Measurements from ENCODE around the gene MGAT5.

Gene MGAT5

DNA sequence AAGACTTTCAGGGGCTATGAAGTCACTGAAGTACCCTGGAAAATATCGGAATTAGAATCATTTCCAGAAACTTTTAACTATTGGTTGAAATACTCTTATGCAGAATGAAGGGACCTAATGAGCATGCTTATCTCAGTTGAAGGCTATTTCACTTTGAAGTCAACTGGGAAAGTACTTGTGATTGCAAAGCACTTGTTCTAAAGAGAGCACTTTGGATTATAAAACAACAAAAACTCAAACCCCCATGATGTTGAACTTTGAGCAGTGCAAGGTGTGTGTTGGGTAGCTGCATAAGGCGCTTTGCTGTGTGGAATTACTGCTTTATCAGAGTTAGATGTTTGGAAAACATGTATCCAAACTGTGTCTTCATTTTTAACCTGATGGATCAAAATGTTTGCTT is 12.0 kb upstream of the MGAT5 start:
- no peak for DNase-seq (ENCODE audit: extremely low spot score)
- POLR2A ChIA-PET, result no interaction called here
- TF ChIP-seq, protein P1, sequence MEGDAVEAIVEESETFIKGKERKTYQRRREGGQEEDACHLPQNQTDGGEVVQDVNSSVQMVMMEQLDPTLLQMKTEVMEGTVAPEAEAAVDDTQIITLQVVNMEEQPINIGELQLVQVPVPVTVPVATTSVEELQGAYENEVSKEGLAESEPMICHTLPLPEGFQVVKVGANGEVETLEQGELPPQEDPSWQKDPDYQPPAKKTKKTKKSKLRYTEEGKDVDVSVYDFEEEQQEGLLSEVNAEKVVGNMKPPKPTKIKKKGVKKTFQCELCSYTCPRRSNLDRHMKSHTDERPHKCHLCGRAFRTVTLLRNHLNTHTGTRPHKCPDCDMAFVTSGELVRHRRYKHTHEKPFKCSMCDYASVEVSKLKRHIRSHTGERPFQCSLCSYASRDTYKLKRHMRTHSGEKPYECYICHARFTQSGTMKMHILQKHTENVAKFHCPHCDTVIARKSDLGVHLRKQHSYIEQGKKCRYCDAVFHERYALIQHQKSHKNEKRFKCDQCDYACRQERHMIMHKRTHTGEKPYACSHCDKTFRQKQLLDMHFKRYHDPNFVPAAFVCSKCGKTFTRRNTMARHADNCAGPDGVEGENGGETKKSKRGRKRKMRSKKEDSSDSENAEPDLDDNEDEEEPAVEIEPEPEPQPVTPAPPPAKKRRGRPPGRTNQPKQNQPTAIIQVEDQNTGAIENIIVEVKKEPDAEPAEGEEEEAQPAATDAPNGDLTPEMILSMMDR (IDR thresholded peaks at IDR 0.05; ENCODE audit: control extremely low read depth, extremely low read depth, low read depth, missing control alignments), result no peak
- CTCF ChIA-PET, result interaction anchor here (1.4 to 5.5 kb wide), 4 partner anchors 12 to 123 kb away, joined by 4 to 90 read pairs (median 30); partner anchors contain the start of gene MGAT5

DNA sequence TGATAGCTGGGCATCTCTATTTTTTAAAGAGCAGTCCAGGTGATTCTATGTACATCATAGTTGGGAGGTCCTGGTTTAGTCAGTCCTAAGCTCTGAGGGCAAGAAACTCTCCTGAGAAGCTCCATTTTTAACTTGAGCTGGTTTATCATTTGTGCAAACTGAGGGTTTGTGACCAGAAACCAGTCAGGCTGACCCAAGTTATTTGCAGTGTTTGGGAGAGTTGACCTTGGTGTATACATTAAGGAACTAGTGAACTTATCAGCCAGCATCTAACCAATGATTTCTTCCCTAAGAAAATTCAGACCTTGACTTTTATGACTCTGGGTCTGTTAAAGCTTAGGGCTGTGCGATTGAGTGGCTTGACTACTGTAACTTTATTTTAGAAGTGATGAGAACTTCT is 10.6 kb upstream of the MGAT5 start:
- ChIA-PET CTCF (interaction anchor here (0.7 to 5.5 kb wide), 22 partner anchors 11 to 359 kb away, joined by 3 to 126 read pairs (median 4); partner anchors contain the start of gene MGAT5), POLR2A (no interaction called here)
- TF ChIP-seq, protein P1 (IDR thresholded peaks at IDR 0.05; ENCODE audit: control extremely low read depth, extremely low read depth, low read depth, missing control alignments), result no peak
- no peak for DNase-seq (ENCODE audit: extremely low spot score)

- POLR2A ChIA-PET, result no interaction called here
- TF ChIP-seq, protein P1 (IDR thresholded peaks at IDR 0.05; ENCODE audit: control extremely low read depth, extremely low read depth, low read depth, missing control alignments), result no peak
- CTCF ChIA-PET, result interaction anchor here (0.9 to 5.5 kb wide), 25 partner anchors 10 to 360 kb away, joined by 3 to 126 read pairs (median 6); partner anchors contain the start of gene MGAT5
- no peak for DNase-seq (ENCODE audit: extremely low spot score)
These were observed 9.8 kb upstream of the MGAT5 start for GRCh38 chr2:134244086-134244485.

GRCh38 chr2:134244587-134244986 is 9.3 kb upstream of the MGAT5 start:
- TF ChIP-seq, protein P1 (IDR thresholded peaks at IDR 0.05; ENCODE audit: control extremely low read depth, extremely low read depth, low read depth, missing control alignments), result peak; percentile 48
- ChIA-PET CTCF (interaction anchor here (0.9 to 5.5 kb wide), 40 partner anchors 9 to 361 kb away, joined by 3 to 126 read pairs (median 5); partner anchors contain the start of gene MGAT5), POLR2A (no interaction called here)
- DNase-seq (ENCODE audit: extremely low spot score), result no peak

DNA sequence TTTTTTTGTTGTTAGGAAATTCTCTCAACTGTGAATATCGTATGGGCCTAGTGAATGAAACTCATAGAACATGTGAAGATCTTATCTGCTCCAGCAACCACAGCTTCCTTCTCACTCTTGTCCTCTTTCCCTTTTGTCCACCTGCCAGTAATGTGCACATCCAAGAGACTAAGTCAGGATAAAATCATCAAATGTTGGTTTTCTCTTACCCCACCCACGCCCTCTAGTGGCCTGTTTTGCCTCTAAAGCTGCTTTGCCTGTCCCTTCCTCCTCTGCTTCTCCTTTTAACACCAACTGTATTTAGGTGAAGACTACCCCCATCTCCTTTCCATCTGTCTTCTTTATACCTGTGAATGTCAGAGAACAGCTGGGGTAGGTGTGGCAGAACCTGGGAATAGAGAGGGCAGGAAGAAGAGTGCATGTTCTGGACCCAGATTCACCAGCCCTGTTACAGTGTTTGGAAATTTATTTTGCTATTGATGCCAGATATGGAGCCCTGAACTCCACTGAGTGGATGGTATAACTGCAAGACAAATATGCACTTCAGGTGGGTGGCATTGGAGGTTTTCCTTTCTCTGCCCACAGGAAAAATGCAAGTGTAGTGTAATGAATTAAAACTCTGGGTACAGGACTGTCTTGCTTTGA is 8.4 kb upstream of the MGAT5 start:
- DNase-seq (ENCODE audit: extremely low spot score), result no peak
- ChIA-PET POLR2A (no interaction called here), CTCF (interaction anchor here (0.7 to 5.5 kb wide), 56 partner anchors 8 to 358 kb away, joined by 3 to 126 read pairs (median 4); partner anchors contain the start of gene MGAT5)
- TF ChIP-seq, protein P1 (IDR thresholded peaks at IDR 0.05; ENCODE audit: control extremely low read depth, extremely low read depth, low read depth, missing control alignments), result peak; percentile 72

GRCh38 chr2:134246154-134246874 is 7.6 kb upstream of the MGAT5 start:
- TF ChIP-seq, protein P1 (IDR thresholded peaks at IDR 0.05; ENCODE audit: control extremely low read depth, extremely low read depth, low read depth, missing control alignments), result no peak
- POLR2A ChIA-PET, result no interaction called here
- CTCF ChIA-PET, result interaction anchor here (0.6 to 5.5 kb wide), 41 partner anchors 7 to 205 kb away, joined by 3 to 126 read pairs (median 5); partner anchors contain the start of gene MGAT5
- DNase-seq (ENCODE audit: extremely low spot score), result no peak

All from GM10248 (cell line).